Measurements from ENCODE around the gene DUSP11.
A peak's percentile ranks its signal among the peaks of the same experiment; 100 is the strongest.

DUSP11 gene

GRCh38 chr2:73716543-73717250, 63.2 kb downstream of the DUSP11 start:
- peak; percentile 65 for DNase-seq

- DNase-seq = no peak
Observed at GRCh38 chr2:73714091-73714490, 65.8 kb downstream of the DUSP11 start.
